GM20431 (cell line): ENCODE results near the gene RALGAPA1.

Experiments
- in situ Hi-C: fragments of 300-500 bp; cut with MseI, MboI; formaldehyde crosslinking; loops from one replicate; pipeline ENCODE4 v1.15.0; 2020; ENCODE audit warnings: low sequenced_read_pairs; ENCODE audit not compliant: unreplicated experiment

Gene RALGAPA1

GRCh38 chr14:35705636-35706035 is 103.5 kb downstream of the RALGAPA1 start:
- in situ Hi-C loops, result no loop called here

GRCh38 chr14:35704793-35705493 is 104.2 kb downstream of the RALGAPA1 start:
- in situ Hi-C loops, result no loop called here

GRCh38 chr14:35701531-35701930 is 107.6 kb downstream of the RALGAPA1 start:
- in situ Hi-C loops, result no loop called here

- in situ Hi-C loops, result loop anchor here (25.0 kb wide), 2 partner anchors 263 to 563 kb away; no protein-coding TSS in a partner anchor
Observed at GRCh38 chr14:35699791-35700444, 109.2 kb downstream of the RALGAPA1 start.

GRCh38 chr14:35696575-35696974 is 112.5 kb downstream of the RALGAPA1 start:
- in situ Hi-C loops, result loop anchor here (25.0 kb wide), 2 partner anchors 259 to 559 kb away; no protein-coding TSS in a partner anchor

GRCh38 chr14:35696119-35696518 is 113.0 kb downstream of the RALGAPA1 start:
- in situ Hi-C loops, result loop anchor here (25.0 kb wide), 2 partner anchors 259 to 559 kb away; no protein-coding TSS in a partner anchor

GRCh38 chr14:35695647-35696046 is 113.4 kb downstream of the RALGAPA1 start:
- in situ Hi-C loops, result loop anchor here (25.0 kb wide), 2 partner anchors 258 to 558 kb away; no protein-coding TSS in a partner anchor

GRCh38 chr14:35695072-35695471 is 114.0 kb downstream of the RALGAPA1 start:
- in situ Hi-C loops, result loop anchor here (25.0 kb wide), 2 partner anchors 258 to 558 kb away; no protein-coding TSS in a partner anchor

- in situ Hi-C loops, result loop anchor here (25.0 kb wide), 2 partner anchors 252 to 552 kb away; no protein-coding TSS in a partner anchor
Observed at GRCh38 chr14:35689000-35689460, 120.1 kb downstream of the RALGAPA1 start.

GRCh38 chr14:35688126-35688826 is 120.8 kb downstream of the RALGAPA1 start:
- in situ Hi-C loops, result loop anchor here (25.0 kb wide), 2 partner anchors 251 to 551 kb away; no protein-coding TSS in a partner anchor

- in situ Hi-C loops, result loop anchor here (25.0 kb wide), 2 partner anchors 250 to 550 kb away; no protein-coding TSS in a partner anchor
Observed at GRCh38 chr14:35687335-35687939, 121.7 kb downstream of the RALGAPA1 start.

- in situ Hi-C loops, result loop anchor here (25.0 kb wide), 2 partner anchors 246 to 546 kb away; no protein-coding TSS in a partner anchor
Observed at GRCh38 chr14:35683688-35684087, 125.4 kb downstream of the RALGAPA1 start.

- in situ Hi-C loops, result loop anchor here (25.0 kb wide), 2 partner anchors 246 to 546 kb away; no protein-coding TSS in a partner anchor
Observed at GRCh38 chr14:35682802-35683201, 126.3 kb downstream of the RALGAPA1 start.

GRCh38 chr14:35678403-35679028 is 130.6 kb downstream of the RALGAPA1 start:
- in situ Hi-C loops, result loop anchor here (25.0 kb wide), 2 partner anchors 241 to 541 kb away; no protein-coding TSS in a partner anchor

- in situ Hi-C loops, result no loop called here
Observed at GRCh38 chr14:35669782-35670181, 139.3 kb downstream of the RALGAPA1 start.

GRCh38 chr14:35666429-35667043 is 142.6 kb downstream of the RALGAPA1 start:
- in situ Hi-C loops, result no loop called here

- in situ Hi-C loops, result no loop called here
Observed at GRCh38 chr14:35661875-35662274, 147.2 kb downstream of the RALGAPA1 start.

- in situ Hi-C loops, result no loop called here
Observed at GRCh38 chr14:35653045-35653444, 156.1 kb downstream of the RALGAPA1 start.

GRCh38 chr14:35643513-35643912 is 165.6 kb downstream of the RALGAPA1 start:
- in situ Hi-C loops, result no loop called here
